ENCODE measurements around the gene ELMO1.
A peak's percentile ranks its signal among the peaks of the same experiment; 100 is the strongest.

ELMO1 gene

GRCh38 chr7:37037286-37037685 lies 411.4 kb downstream of the ELMO1 start:
- no peak for DNase-seq

GRCh38 chr7:37035631-37036030 lies 413.0 kb downstream of the ELMO1 start:
- DNase-seq, result no peak

- no peak for DNase-seq
Measured at GRCh38 chr7:37033141-37033540, 415.5 kb downstream of the ELMO1 start.

GRCh38 chr7:37032258-37032601 lies 416.4 kb downstream of the ELMO1 start:
- DNase-seq, result no peak

GRCh38 chr7:37031571-37032257 lies 416.9 kb downstream of the ELMO1 start:
- DNase-seq, result peak in 1 of 2 experiments; percentile 46

- DNase-seq, result peak in 1 of 2 experiments; percentile 24
Measured at GRCh38 chr7:37028909-37029440, 419.7 kb downstream of the ELMO1 start.

GRCh38 chr7:37027557-37028341 lies 420.9 kb downstream of the ELMO1 start:
- no peak for DNase-seq

GRCh38 chr7:37027104-37027503 lies 421.6 kb downstream of the ELMO1 start:
- no peak for DNase-seq

GRCh38 chr7:37018954-37019353 lies 429.7 kb downstream of the ELMO1 start:
- no peak for DNase-seq

GRCh38 chr7:37016064-37016878 lies 432.4 kb downstream of the ELMO1 start:
- DNase-seq, result no peak

GRCh38 chr7:37015353-37016034 lies 433.2 kb downstream of the ELMO1 start:
- no peak for DNase-seq

GRCh38 chr7:37013771-37014170 lies 434.9 kb downstream of the ELMO1 start:
- DNase-seq, result no peak

GRCh38 chr7:37011151-37011890 lies 437.3 kb downstream of the ELMO1 start:
- DNase-seq, result no peak

GRCh38 chr7:37009125-37009675 lies 439.5 kb downstream of the ELMO1 start:
- no peak for DNase-seq

GRCh38 chr7:37007691-37008090 lies 441.0 kb downstream of the ELMO1 start:
- no peak for DNase-seq

GRCh38 chr7:37007268-37007667 lies 441.4 kb downstream of the ELMO1 start:
- no peak for DNase-seq

GRCh38 chr7:37006764-37007163 lies 441.9 kb downstream of the ELMO1 start:
- no peak for DNase-seq

- no peak for DNase-seq
Measured at GRCh38 chr7:37000511-37000910, 448.2 kb downstream of the ELMO1 start.

- no peak for DNase-seq
Measured at GRCh38 chr7:36999626-37000485, 448.8 kb downstream of the ELMO1 start.

GRCh38 chr7:36995776-36996175 lies 452.9 kb downstream of the ELMO1 start:
- no peak for DNase-seq
